Osteocyte (in vitro differentiated cells): ENCODE data around the gene SMOC2. TPM values are rescaled to one million over a fixed set of nuclear protein-coding genes. Genes with fewer than 3 reads are reported as not detected.

Experiments used
- DNase-seq: peaks from one replicate; pipeline ENCODE4 v3.0.0; 2021; ENCODE audit warnings: mixed read lengths; ENCODE audit not compliant: unreplicated experiment; ENCODE audit errors: extremely low spot score
- H3K27ac Mint-ChIP-seq: one replicate; pipeline ENCODE4 v1.8.0; 2021; ENCODE audit warnings: mild to moderate bottlenecking, mixed read lengths; ENCODE audit not compliant: unreplicated experiment
- H3K27me3 Mint-ChIP-seq: one replicate; pipeline ENCODE4 v1.8.0; 2021; ENCODE audit warnings: mixed read lengths; ENCODE audit not compliant: unreplicated experiment
- H3K36me3 Mint-ChIP-seq: one replicate; pipeline ENCODE4 v1.8.0; 2021; ENCODE audit warnings: mixed read lengths; ENCODE audit not compliant: unreplicated experiment
- H3K4me1 Mint-ChIP-seq: one replicate; pipeline ENCODE4 v1.8.0; 2021; ENCODE audit warnings: mixed read lengths; ENCODE audit not compliant: unreplicated experiment
- H3K4me3 Mint-ChIP-seq: one replicate; pipeline ENCODE4 v1.8.0; 2021; ENCODE audit warnings: mild to moderate bottlenecking, moderate library complexity, mixed read lengths; ENCODE audit not compliant: unreplicated experiment
- H3K9me3 Mint-ChIP-seq: one replicate; pipeline ENCODE4 v1.8.0; 2021; ENCODE audit warnings: mixed read lengths; ENCODE audit not compliant: unreplicated experiment
- total RNA-seq: library from RNA; stranded (reverse); gene quantifications from 2 replicates; pipeline ENCODE4 v1.2.1, GENCODE V29; 2021
- TF ChIP-seq, protein P1 (sequence below): fragments of 200-600 bp; sonication (generic); IDR thresholded peaks from 2 replicates; pipeline ENCODE4 v1.5.0; 2021; ENCODE audit warnings: antibody characterized with exemption, mild to moderate bottlenecking, moderate library complexity

SMOC2 gene
- total RNA-seq, 1 donor from 2014 or later = 11.6 TPM

DNA sequence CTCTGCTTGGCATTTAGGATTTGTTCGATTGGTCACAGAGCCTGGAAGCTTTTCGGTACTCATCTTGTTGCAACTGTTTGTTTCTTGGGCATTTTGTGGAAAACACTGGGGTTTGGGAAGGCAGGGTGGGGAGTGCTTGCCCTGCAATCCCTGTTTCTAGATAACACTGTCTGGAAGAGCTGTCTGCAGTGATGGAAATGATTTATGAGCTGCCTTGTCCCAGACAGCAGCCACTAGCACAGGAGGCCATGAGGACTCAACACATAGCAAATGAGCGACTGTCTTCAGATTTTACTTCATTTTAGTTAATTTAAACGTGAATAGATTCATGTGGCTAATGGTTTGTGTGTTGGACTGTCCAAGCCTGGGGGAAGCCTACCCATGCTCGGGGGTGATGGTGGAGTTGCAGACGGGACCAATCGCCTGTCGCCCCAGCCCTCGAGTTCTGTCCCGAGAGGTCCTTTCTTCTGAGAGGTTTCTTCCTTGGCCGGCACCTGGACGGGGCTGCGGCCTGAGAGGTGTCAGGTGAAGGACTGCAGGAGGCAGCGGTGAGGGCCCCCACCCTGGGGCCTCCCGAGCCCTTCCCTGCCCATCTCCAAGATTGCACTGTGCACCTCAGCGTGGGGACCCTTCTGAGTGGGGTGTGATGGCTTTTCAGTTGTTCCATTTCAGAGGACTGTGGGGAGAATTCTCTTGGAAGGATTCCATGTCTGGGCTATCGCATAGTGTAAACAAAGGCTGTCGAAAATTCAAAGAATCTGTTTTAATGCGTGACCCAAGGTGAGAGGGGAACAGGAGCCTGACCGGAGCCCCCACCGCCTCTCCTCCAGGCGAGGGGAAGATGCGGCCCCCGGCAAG, 55.4 kb downstream of the SMOC2 start:
- Mint-ChIP-seq H3K36me3 (no peaks in the 10 kb centered on the region), H3K4me3 (no peak overlapping the region), H3K9me3 (no peaks in the 10 kb centered on the region), H3K27ac (no peak overlapping the region), H3K4me1 (no peaks in the 10 kb centered on the region), H3K27me3 (no peaks in the 10 kb centered on the region)
- no peak for DNase-seq
- TF ChIP-seq, protein P1, sequence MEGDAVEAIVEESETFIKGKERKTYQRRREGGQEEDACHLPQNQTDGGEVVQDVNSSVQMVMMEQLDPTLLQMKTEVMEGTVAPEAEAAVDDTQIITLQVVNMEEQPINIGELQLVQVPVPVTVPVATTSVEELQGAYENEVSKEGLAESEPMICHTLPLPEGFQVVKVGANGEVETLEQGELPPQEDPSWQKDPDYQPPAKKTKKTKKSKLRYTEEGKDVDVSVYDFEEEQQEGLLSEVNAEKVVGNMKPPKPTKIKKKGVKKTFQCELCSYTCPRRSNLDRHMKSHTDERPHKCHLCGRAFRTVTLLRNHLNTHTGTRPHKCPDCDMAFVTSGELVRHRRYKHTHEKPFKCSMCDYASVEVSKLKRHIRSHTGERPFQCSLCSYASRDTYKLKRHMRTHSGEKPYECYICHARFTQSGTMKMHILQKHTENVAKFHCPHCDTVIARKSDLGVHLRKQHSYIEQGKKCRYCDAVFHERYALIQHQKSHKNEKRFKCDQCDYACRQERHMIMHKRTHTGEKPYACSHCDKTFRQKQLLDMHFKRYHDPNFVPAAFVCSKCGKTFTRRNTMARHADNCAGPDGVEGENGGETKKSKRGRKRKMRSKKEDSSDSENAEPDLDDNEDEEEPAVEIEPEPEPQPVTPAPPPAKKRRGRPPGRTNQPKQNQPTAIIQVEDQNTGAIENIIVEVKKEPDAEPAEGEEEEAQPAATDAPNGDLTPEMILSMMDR = no peak

DNA sequence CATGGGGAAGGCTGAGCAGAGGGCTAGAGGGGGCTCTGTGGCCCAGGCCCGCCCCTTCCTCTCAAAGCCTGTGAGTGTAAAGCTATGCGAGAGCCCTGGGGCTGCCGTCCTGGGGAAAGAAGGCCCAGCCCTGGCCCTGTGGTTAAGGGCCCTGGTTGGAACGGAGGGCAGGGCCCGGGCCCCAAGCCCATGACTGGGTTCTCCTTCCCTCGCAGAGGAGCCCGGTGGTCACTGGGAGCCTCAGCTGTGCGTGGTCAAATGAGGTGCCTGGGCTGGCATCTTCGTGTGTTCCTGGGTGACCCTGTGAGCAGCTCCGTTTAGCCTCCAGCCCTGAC, 56.0 kb downstream of the SMOC2 start:
- H3K27ac Mint-ChIP-seq = no peak overlapping the region
- no peak for DNase-seq

DNA sequence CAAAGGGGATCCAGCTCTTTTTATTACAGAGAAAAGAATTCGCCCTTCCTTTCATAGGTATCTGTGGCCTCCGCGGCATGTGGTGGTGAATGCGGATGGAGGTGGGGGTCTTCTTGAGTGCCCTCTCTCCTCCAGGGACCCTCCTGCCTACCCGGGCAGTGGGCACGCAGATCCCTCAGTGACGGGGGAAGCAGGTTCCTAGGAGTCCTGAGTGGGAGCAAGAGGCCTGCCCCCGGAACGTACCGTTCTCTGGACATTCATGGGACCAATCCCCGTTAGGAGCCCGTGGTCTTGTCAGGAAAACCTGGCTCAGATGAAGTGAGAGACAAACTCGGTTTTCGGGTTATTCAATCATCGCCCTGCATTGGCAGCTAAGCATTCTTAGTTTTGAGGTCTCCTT, 56.4 kb downstream of the SMOC2 start:
- DNase-seq = no peak
- Mint-ChIP-seq H3K4me3 (no peak overlapping the region), H3K9me3 (no peaks in the 10 kb centered on the region), H3K36me3 (no peaks in the 10 kb centered on the region), H3K27ac (no peak overlapping the region), H3K4me1 (no peaks in the 10 kb centered on the region), H3K27me3 (peaks cover 8% of the 10 kb centered on the region)
- TF ChIP-seq, protein P1 = no peak

More for the DNA sequence above, 56.0 kb downstream of the SMOC2 start:
- no peaks in the 10 kb centered on the region for H3K36me3 Mint-ChIP-seq
- no peaks in the 10 kb centered on the region for H3K4me1 Mint-ChIP-seq
- TF ChIP-seq, protein P1 = no peak
- H3K4me3 Mint-ChIP-seq = no peak overlapping the region
- H3K9me3 Mint-ChIP-seq = no peaks in the 10 kb centered on the region
- peaks cover 5% of the 10 kb centered on the region for H3K27me3 Mint-ChIP-seq

DNA sequence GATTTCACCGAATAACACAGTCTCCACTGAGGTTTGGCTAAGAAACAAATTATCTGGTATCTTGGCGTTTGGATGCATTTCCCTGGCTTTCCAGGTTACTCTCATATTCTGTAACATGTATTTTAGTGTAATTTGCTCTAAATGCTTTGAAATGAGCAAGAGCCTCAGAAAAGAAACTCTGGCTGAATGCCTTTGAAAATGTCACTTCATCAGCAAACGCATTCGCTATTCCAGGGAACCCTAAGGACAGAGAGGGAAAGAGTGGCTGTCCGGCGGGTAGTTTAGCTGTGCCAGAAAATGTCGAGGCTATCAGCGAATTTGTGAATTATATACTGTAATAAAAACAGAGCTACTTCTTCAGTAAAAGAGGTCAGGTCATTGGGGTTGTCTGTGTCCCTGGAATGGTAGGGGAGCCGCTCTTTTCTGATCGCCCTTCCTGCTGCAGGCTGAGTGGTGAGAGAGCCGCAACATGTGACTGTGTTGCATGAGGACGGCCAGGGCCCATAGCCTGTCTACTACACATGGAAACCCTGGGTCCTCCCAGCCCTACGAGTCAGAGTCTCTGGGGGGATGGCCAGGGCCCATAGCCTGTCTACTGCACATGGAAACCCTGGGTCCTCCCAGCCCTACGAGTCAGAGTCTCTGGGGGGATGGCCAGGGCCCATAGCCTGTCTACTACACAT, 57.3 kb downstream of the SMOC2 start:
- H3K36me3 Mint-ChIP-seq = no peaks in the 10 kb centered on the region
- H3K27me3 Mint-ChIP-seq = peaks cover 8% of the 10 kb centered on the region
- TF ChIP-seq, protein P1 = no peak
- no peaks in the 10 kb centered on the region for H3K4me1 Mint-ChIP-seq
- no peaks in the 10 kb centered on the region for H3K9me3 Mint-ChIP-seq
- DNase-seq = no peak
- no peak overlapping the region for H3K4me3 Mint-ChIP-seq
- no peak overlapping the region for H3K27ac Mint-ChIP-seq

DNA sequence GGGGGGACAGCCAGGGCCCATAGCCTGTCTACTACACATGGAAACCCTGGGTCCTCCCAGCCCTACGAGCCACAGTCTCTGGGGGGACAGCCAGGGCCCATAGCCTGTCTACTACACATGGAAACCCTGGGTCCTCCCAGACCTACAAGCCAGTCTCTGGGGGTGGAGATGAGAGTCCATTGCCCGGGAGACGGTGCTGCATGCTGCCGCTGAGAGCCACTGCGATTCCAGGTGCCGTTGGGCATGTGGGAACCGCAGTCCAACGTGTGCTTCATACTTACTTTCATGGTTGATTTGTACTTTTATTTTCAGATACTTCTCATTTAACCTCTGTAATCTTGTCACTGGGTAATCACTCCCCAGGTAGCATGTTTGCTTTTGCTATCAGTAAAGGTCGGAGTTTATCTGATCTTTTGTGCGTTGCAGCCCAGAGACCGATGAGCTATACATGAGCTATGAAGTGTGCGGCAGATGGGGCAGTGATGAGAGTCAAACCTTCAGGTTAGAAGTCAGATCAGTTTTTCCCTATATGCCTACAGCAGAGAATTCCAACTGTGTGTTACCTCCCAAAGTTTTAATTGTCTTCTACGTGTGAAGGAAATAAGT, 58.2 kb downstream of the SMOC2 start:
- Mint-ChIP-seq H3K27me3 (peaks cover 8% of the 10 kb centered on the region), H3K4me1 (no peaks in the 10 kb centered on the region), H3K36me3 (no peaks in the 10 kb centered on the region), H3K4me3 (no peak overlapping the region), H3K9me3 (no peaks in the 10 kb centered on the region), H3K27ac (no peak overlapping the region)
- TF ChIP-seq, protein P1 = no peak
- no peak for DNase-seq
